Frontal cortex (tissue), 4 donors: Measurements from ENCODE around the gene AATF. TPM values are rescaled to one million over a fixed set of nuclear protein-coding genes. Genes with fewer than 3 reads are reported as not detected.

ENCODE experiments used
- DNase-seq, 2 donors: peaks; one replicate each; pipeline ENCODE4 v3.0.0; 2012; ENCODE audit warnings: low spot score in 2 of 2
- FAIRE-seq: peaks from 2 replicates; lab custom pipeline; 2012; peaks lifted over from hg19 to GRCh38; lab: Jason Lieb, UNC
- total RNA-seq: library from RNA; depleted of rRNA; stranded (reverse); fragments of >200 nt; gene quantifications from one replicate; pipeline ENCODE4 v1.2.3, GENCODE V29; 2014
- donor health status: control.
- donor health status: control.
- donor health status: control.

AATF gene
- total RNA-seq, 1 donor from 2014 or later = 21.2 TPM

DNA sequence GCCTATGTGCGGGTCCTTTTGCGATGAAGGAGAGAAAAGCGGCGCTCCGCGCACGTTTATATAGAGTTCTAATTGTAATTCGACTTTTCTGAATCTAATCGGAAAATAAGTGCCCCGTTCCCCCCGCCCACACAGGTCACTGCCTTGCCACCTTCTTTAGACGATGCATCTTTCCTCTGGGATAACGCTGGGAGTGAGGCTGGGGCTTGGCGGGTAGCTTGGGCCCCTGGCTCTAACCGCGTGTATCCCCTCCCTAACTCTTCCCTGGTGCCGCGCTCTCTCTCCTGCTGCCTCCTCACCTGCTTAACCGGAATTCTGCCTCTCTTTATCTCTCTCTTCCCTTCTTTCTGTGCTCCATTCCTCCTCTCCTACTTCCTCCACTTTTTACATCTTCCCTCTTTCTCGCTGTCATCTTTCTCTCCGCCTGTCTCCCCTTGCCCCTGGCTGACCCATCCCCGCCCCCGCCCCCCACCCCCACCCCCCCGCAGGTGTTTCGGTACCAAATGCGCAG is 8.9 kb upstream of the AATF start:
- FAIRE-seq = no peak
- no peak for DNase-seq

DNA sequence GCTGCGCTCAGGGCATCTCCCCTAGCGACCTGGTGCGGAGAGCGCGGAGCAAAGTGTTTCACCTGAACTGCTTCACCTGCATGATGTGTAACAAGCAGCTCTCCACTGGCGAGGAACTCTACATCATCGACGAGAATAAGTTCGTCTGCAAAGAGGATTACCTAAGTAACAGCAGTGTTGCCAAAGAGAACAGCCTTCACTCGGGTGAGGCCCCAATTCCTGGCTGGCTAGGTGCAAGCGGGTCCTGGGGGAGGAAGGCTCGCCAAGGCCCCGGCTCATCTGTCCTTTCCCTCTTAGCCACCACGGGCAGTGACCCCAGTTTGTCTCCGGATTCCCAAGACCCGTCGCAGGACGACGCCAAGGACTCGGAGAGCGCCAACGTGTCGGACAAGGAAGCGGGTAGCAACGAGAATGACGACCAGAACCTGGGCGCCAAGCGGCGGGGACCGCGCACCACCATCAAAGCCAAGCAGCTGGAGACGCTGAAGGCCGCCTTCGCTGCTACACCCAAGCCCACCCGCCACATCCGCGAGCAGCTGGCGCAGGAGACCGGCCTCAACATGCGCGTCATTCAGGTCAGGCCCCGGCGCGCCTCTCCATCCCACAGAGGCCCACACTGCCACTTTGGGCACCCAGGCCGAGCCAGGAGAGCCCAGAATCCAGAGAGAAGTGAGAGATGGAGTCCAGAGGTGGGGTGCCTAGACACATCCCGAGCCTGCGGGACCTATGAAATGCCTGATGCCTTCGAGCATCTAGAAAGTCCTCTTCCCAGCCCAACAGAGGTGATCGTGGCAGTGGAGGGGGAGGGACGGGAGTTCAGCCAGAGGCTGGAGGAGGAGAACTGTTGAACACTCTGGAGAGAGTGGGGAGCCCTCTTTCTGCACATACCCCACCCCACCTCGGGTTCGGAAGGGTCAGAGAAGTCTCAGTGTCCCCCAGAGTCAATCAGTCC is 8.2 kb upstream of the AATF start:
- peak in 1 of 2 donors; percentile 33 for DNase-seq
- no peak for FAIRE-seq

DNA sequence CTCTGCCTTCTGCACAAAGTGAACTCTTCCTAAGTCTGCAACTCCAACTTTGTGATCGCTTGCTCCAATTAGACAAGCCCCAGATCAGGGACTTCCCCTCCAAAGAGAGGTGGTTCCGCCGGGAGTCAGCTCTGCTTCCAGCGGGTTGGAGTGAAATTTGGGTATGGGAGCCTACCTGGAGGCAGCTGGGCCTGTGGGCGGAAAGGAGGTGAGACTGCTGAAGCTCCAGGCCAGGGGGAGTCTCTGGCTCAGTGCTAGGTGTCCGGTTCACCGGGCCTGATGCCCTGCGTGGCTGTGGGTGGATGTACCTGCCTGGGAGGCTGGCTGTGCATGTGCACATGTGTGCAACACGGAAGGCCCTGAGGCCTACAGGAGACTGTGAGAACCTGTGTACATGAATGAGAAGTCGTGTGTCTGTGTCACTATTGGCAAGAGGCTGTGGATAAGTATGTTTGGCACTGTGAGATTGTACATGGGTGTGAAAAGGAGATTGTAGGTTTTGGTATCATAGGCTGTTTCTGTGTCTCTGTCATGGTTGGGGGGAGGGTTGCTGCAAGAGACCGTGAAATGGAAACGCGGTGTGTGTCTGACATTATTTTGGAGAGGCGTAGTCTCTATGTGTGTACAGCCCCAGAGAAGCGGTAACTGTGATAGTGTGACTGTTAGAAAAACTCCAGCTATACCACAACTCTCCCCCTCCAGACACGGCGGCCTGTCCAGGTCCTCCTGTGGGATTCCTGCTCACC is 7.3 kb upstream of the AATF start:
- DNase-seq (peak in 1 of 2 donors; percentile 42), FAIRE-seq (no peak)

DNA sequence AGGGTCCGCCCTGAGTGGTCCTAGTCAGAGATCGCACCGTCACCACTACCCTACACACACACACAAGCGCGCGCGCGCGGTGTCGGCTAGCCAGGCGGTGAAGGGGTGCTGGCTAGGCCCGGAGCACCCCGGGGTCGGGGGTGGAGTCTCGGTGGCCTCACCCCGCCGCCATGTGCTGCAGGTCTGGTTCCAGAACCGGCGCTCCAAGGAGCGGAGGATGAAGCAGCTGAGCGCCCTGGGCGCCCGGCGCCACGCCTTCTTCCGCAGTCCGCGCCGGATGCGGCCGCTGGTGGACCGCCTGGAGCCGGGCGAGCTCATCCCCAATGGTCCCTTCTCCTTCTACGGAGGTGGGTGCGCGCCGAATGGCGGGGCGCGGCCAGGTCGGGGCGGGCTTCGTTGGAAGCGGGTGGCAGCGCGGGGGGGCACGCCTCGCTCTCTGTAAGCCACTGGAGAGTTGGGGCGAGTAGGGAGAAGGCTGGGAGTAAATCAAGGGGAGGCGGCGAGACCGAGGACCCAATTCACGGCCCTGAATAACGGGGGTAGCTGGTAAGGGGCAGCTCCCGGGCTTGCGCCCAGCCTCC is 6.6 kb upstream of the AATF start:
- DNase-seq (no peak), FAIRE-seq (no peak)

- FAIRE-seq (no peak), DNase-seq (peak in 1 of 2 donors; percentile 33)
Measured at GRCh38 chr17:36942631-36943125, 6.1 kb upstream of the AATF start.

DNA sequence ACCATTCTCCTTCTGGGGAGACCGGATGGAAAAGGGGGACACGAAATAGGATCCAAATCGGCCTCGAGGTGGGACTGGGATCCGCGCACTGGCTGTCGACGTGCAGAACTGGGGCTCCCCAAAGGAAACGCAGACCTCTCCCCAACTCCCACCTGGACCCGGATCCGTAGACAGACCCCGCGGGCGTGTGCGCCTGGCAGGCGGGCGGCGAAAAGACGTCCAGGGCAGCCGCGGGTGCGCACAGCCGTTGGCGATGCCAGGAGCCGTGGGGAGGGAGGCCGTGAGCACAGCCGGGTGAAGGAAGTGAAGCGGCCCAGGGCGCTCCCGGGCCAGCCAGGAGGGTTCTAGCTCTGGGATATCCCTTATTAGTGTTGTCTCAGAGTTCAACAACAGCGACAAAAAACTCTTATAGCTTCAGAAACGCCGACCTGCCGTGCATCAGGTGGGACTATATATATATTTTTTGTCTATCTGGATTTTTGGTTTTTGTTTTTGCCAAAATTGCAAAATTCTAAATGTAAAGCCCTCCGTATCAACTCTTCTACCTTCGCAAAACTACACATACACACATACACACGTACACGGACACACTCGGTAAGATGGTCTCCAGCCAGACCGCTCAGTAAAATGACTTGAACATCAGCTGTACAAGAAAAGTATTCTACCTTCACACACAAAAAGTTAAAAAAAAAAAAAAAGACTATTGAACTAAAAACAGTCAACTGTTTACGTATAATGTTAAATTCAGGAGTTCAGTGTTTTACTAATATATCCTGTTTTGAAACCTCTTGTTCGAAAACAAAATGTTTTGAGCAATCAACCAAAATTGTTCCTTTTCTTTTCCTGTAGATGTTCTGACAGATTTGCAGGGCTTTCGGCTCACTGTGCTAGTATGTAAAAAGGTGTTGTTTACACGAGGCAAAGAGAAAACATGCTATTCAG is 5.2 kb upstream of the AATF start:
- no peak for FAIRE-seq
- DNase-seq = peak in 1 of 2 donors; percentile 42

DNA sequence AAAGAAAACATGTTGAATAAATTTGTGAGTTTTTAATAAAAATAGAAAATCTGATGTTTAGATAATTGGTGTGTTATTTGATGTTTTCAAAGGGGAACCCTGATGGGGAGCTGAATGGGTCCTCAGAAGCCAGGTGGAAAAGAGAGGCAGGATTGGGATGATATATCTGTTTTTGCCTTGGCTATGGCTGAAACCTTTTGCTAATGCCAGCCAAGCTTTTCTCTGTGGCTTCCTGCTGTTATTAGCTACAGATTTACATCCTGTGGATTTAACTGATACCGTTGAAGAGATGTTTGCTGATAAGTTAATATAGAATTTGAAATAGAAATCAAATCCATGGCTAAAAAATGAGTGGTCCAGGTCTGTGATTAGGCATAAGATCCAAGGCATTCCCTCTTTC is 4.2 kb upstream of the AATF start:
- DNase-seq (no peak), FAIRE-seq (no peak)

DNA sequence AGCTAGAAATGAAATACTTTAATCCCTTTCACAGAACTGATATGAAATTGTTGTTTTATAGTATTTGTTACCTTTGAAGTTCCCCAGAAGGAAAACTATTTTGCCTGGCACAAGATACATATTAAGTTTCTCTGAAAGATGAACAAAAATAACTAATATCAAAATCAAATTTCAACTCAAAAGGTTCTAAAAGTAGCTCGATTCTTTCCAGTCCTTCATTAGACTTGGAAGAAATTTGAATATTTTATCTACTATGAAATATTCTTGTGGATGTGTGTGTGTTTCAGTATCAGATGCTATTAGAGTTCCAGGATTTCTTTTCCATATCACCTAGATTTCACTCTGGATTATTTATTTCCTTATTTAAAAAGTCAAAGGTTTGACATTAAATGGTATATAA is 3.6 kb upstream of the AATF start:
- FAIRE-seq (no peak), DNase-seq (no peak)

DNA sequence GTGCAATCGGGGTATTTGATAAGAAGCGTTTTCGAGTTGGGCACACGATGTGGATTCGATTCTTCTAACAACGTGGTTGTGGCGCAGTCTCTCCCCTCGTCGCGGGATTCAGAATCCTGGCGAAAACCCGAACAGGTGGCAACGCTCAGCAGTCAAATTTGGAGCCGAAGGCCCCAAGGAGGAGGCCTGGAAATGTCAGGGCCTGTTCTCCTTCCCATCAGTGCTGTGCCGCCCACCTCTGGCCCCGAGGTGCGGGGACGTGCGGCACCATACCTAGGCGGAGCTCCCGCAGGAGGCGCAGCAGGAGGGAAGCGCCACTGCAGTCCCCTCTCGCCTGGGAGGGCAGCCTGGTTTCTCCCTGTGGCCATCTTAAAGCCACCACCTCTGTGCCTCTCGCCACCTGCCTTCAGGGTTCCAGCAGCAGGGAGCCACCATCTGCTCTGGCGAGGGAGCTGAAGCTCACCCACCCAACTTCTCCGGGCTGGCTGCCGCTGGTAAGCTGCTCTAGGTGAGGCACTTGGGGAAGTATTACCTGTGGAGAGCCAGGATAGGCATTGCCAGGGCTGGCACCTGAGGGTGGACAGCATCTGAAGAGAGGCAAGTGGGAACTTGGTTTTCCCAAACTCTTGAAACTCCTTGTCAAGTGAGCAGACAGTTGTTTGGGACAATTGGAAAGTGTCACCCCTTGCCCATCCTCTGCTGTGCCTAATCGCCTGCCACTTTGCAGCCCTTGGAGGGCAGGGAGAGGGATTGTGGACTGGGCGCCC is 2.6 kb upstream of the AATF start:
- FAIRE-seq = no peak
- no peak for DNase-seq

- DNase-seq (no peak), FAIRE-seq (no peak)
Measured at GRCh38 chr17:36946726-36947091, 2.0 kb upstream of the AATF start.

- FAIRE-seq (no peak), DNase-seq (no peak)
Measured at GRCh38 chr17:36947922-36948716, 635 bp upstream of the AATF start.

GRCh38 chr17:36949461-36949927 is 740 bp downstream of the AATF start:
- peak in 1 of 2 donors; percentile 29 for DNase-seq
- FAIRE-seq = no peak

DNA sequence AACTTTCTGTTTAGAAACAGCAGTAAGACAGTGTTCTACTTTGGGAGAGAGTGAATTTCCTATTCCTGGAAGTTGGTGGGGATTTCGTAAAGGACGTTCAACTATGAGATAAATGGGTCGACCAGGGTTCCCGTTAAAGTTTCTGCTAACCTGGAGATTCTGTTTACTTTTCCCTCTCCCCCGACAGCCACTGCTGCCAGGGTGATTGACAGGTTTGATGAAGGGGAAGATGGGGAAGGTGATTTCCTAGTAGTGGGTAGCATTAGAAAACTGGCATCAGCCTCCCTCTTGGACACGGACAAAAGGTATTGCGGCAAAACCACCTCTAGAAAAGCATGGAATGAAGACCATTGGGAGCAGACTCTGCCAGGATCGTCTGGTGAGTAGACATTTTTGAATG is 1.3 kb downstream of the AATF start:
- DNase-seq (no peak), FAIRE-seq (no peak)

GRCh38 chr17:36951084-36951789 is 2.5 kb downstream of the AATF start:
- no peak for FAIRE-seq
- DNase-seq = no peak

GRCh38 chr17:36971508-36971907 is 22.8 kb downstream of the AATF start:
- FAIRE-seq = no peak
- no peak for DNase-seq

GRCh38 chr17:36972186-36972700 is 23.5 kb downstream of the AATF start:
- DNase-seq (no peak), FAIRE-seq (no peak)

DNA sequence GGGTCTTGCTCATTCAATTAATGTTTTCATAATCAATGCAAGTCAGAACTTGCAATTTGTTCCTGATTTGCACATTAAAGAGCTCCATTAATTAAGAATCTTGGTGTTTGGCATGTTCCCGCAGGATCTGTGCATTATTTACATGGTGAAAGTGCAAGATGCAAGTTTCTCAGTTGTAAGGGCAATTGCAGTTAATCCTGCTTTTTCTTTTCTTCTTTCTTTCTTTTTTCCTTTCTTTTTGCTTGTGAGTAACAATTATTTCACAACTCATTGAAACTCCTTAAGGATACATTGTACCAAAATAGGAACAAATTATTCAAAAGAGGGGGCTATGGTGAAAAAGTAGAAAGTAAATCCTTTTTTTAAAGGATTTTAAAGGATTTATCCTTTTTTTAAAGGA is 24.2 kb downstream of the AATF start:
- DNase-seq = no peak
- no peak for FAIRE-seq
